Thyroid gland (tissue), 4 donors: Measurements from ENCODE around the gene LRRC38. TPM values are rescaled to one million over a fixed set of nuclear protein-coding genes. Genes with fewer than 3 reads are reported as not detected.

Experiments
- DNase-seq, 2 donors: peaks; one replicate each; pipeline ENCODE4 v3.0.0-alpha.2; 2019
- H3K27ac ChIP-seq, 3 donors: fragments of 200-600 bp; sonication (generic); 1 replicate in 2 of 3; 2 replicates in 1 of 3; pipeline ENCODE4 v1.5.1; 2016 to 2019; ENCODE audit warnings: mild to moderate bottlenecking in 1 of 3, moderate library complexity in 1 of 3
- H3K27me3 ChIP-seq: fragments of 200-600 bp; sonication (generic); one replicate; pipeline ENCODE4 v1.5.1; 2019
- H3K36me3 ChIP-seq, 2 donors: fragments of 200-600 bp; sonication (generic); one replicate each; pipeline ENCODE4 v1.5.1; 2016 to 2019
- H3K4me1 ChIP-seq, 2 donors: fragments of 200-600 bp; sonication (generic); one replicate each; pipeline ENCODE4 v1.5.1; 2017 to 2019
- H3K4me3 ChIP-seq, 3 donors: fragments of 200-600 bp; sonication (generic); replicated peaks in 1 of 3; 1 replicate in 2 of 3; 2 replicates in 1 of 3; pipeline ENCODE4 v1.5.1; 2016; ENCODE audit warnings: mild to moderate bottlenecking in 1 of 3
- H3K9me3 ChIP-seq: fragments of 200-600 bp; sonication (generic); one replicate; pipeline ENCODE4 v1.5.1; 2017
- POLR2A ChIP-seq, 2 donors: fragments of 450-650 bp; IDR thresholded peaks; one replicate each; pipeline ENCODE4 v1.6.1; 2017; ENCODE audit warnings: antibody characterized with exemption in 2 of 2, mild to moderate bottlenecking in 2 of 2, moderate library complexity in 1 of 2
- WGBS, 2 donors: methylation state at CpG; one replicate each; pipeline ENCODE4 v1.1.5; 2017; 5-methylcytosine and 5-hydroxymethylcytosine counted together
- intact Hi-C: fragments of 100-400 bp; cut with DNase I; formaldehyde crosslinking; loops from one replicate; pipeline ENCODE4 v1.15.1; 2023
- total RNA-seq, 4 donors: library from RNA; depleted of rRNA; stranded (reverse); fragments of >200 nt; gene quantifications; one replicate each; pipeline ENCODE4 v1.2.3, GENCODE V29; 2016
- TF ChIP-seq, protein P1 (sequence below), 6 experiments: fragments of 200-600 bp in 3 of 6; fragments of 450-650 bp in 3 of 6; sonication (generic) in 3 of 6; IDR thresholded peaks; one replicate each; pipeline ENCODE4 v1.5.1; 2016 to 2019; ENCODE audit warnings: antibody characterized with exemption in 6 of 6, mild to moderate bottlenecking in 2 of 6, inconsistent platforms in 1 of 6, moderate library complexity in 1 of 6

Gene LRRC38
- total RNA-seq, 4 donors from 2014 or later: not detected

- intact Hi-C loops: no loop called here
- Histone ChIP-seq H3K4me3 (no peak overlapping the region), H3K36me3 (no peaks in the 10 kb centered on the region), H3K4me1 (no peaks in the 10 kb centered on the region), H3K9me3 (no peaks in the 10 kb centered on the region), H3K27ac (no peak overlapping the region), H3K27me3 (no peaks in the 10 kb centered on the region)
- TF ChIP-seq, protein P1, sequence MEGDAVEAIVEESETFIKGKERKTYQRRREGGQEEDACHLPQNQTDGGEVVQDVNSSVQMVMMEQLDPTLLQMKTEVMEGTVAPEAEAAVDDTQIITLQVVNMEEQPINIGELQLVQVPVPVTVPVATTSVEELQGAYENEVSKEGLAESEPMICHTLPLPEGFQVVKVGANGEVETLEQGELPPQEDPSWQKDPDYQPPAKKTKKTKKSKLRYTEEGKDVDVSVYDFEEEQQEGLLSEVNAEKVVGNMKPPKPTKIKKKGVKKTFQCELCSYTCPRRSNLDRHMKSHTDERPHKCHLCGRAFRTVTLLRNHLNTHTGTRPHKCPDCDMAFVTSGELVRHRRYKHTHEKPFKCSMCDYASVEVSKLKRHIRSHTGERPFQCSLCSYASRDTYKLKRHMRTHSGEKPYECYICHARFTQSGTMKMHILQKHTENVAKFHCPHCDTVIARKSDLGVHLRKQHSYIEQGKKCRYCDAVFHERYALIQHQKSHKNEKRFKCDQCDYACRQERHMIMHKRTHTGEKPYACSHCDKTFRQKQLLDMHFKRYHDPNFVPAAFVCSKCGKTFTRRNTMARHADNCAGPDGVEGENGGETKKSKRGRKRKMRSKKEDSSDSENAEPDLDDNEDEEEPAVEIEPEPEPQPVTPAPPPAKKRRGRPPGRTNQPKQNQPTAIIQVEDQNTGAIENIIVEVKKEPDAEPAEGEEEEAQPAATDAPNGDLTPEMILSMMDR (IDR thresholded peaks at IDR 0.05): no peak
- TF ChIP-seq POLR2A (IDR thresholded peaks at IDR 0.05): no peak
- 68 to 74% methylated on average over 5 of the region's 5 CpGs for WGBS, 2 donors
- no peak for DNase-seq
Measured at GRCh38 chr1:13544221-13544556, 30.4 kb upstream of the LRRC38 start.

GRCh38 chr1:13543451-13544220 is 29.8 kb upstream of the LRRC38 start:
- TF ChIP-seq POLR2A (IDR thresholded peaks at IDR 0.05): no peak
- TF ChIP-seq, protein P1 (IDR thresholded peaks at IDR 0.05): peak in 4 of 6 experiments; percentile 19 to 52 (median 32)
- Histone ChIP-seq H3K4me1 (no peaks in the 10 kb centered on the region), H3K27me3 (no peaks in the 10 kb centered on the region), H3K9me3 (no peaks in the 10 kb centered on the region), H3K27ac (no peak overlapping the region), H3K36me3 (no peaks in the 10 kb centered on the region), H3K4me3 (no peak overlapping the region)
- peak; percentile 19 to 55 for DNase-seq
- intact Hi-C loops: no loop called here
- 39 to 47% methylated on average over 20 of the region's 20 CpGs for WGBS, 2 donors

DNA sequence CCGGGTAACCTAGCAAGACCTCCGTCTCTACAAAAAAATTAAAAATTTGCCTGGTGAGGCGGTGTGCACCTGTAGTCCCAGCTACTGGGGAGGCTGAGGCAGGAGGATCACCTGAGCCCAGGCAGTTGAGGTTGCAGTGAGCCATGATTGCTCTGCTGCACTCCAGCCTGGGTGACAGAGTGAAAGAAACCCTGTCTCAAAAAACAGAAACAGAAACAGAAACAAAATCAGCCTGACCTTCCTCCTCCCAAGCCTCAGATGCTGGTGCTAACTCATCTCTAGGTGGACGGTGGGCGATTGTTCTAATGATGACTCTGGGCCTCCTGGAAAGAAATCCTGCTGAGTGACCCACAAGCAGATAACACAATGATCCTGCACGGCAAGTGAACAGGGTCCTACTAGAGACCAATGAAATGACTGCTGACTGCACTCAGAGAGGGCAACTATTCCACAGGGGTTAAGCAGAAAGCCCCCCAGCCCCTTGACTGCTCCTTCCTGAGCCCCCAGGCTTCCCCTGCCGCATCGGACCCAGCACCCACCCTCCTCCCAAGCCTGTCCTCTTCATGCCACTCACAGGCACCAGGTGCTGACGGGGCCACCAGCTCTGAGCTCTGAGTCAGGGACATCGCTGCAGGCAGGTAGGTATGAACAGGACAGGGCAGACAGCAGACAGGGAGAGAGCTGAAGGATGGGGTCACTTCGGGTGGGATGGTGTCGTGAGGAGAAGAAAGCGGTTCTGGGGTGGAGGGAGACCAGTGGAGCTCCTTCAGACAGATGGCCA is 27.8 kb upstream of the LRRC38 start:
- Histone ChIP-seq H3K27me3 (no peaks in the 10 kb centered on the region), H3K4me3 (no peak overlapping the region), H3K9me3 (no peaks in the 10 kb centered on the region), H3K27ac (no peak overlapping the region), H3K36me3 (no peaks in the 10 kb centered on the region), H3K4me1 (no peaks in the 10 kb centered on the region)
- no peak for DNase-seq
- TF ChIP-seq POLR2A (IDR thresholded peaks at IDR 0.05): no peak
- intact Hi-C loops: no loop called here
- 86 to 91% methylated on average over 12 to 13 of the region's 13 CpGs for WGBS, 2 donors

DNA sequence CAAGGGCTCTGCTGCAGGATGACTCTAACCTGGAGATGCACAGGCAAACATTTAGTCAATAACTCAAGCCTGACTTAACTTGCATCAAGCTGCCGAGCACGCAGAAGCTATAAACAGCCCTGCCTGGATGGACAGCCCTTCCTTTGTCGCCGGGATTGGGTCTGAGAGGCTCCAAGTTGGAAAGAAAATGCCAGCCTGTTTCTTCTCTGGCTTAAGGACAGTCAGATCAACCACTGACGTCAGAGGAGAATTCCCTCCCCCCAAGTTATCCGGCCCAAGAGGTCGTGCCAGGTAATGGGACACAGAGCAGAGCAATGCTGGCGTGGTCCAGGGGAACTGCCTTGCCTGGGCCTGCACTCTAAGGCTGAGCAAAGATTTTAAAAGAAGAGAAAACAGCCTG is 27.1 kb upstream of the LRRC38 start:
- intact Hi-C loops: no loop called here
- Histone ChIP-seq H3K27me3 (no peaks in the 10 kb centered on the region), H3K4me3 (no peak overlapping the region), H3K4me1 (no peaks in the 10 kb centered on the region), H3K36me3 (no peaks in the 10 kb centered on the region), H3K27ac (no peak overlapping the region), H3K9me3 (no peaks in the 10 kb centered on the region)
- TF ChIP-seq, protein P1 (IDR thresholded peaks at IDR 0.05): no peak
- TF ChIP-seq POLR2A (IDR thresholded peaks at IDR 0.05): no peak
- whole genome bisulfite sequencing, 2 donors: 71 to 73% methylated on average over 8 of the region's 8 CpGs
- no peak for DNase-seq

DNA sequence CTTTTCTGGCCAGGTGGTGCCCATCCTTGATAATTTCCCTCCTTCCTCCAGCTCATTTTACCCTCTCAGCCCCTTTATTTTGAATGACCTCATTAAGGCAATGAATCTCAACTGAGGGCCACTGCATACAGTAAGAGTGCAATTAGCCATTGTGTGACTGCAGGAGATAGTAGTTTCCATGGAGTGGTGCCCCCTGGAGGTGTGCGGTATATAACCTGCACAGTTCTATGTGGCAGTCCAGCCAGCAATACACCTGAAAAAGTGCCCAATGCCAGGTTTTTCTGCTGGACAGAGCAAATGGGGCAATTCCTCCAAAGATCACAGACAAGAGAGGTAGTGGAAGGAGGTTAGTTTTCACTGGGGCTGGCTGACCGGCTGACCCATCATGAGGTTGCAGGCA is 25.9 kb upstream of the LRRC38 start:
- no peak for DNase-seq
- H3K27ac ChIP-seq: no peak overlapping the region
- H3K36me3 ChIP-seq: no peaks in the 10 kb centered on the region
- no peak for TF ChIP-seq POLR2A (IDR thresholded peaks at IDR 0.05)
- TF ChIP-seq, protein P1 (IDR thresholded peaks at IDR 0.05): no peak
- WGBS, 2 donors: 96 to 100% methylated on average over 1 to 2 of the region's 2 CpGs
- H3K4me3 ChIP-seq: no peak overlapping the region
- H3K9me3 ChIP-seq: no peaks in the 10 kb centered on the region
- no peaks in the 10 kb centered on the region for H3K4me1 ChIP-seq
- H3K27me3 ChIP-seq: no peaks in the 10 kb centered on the region
- intact Hi-C loops: no loop called here
